Activated CD4-positive, alpha-beta T cell treated with anti-CD3 and anti-CD28 coated beads for 36 hours (primary cell): ENCODE measurements around the gene SYTL1. TPM values are rescaled to one million over a fixed set of nuclear protein-coding genes. Genes with fewer than 3 reads are reported as not detected.

Experiments used
- ATAC-seq: fragments of 200-7000 bp; cut with Tn5 transposase; one replicate; pipeline ENCODE4 v1.10.0; 2021; ENCODE audit warnings: mild to moderate bottlenecking, moderate library complexity
- CTCF ChIA-PET: fragments of 350-600 bp; sonication (Branson Sonifier 250); formaldehyde crosslinking; loops from one replicate; lab custom pipeline; 2021; ENCODE audit warnings: antibody characterized with exemption; lab: Charles Lee
- POLR2A ChIA-PET: fragments of 350-600 bp; sonication (Branson Sonifier 250); formaldehyde crosslinking; loops from one replicate; lab custom pipeline; 2021; ENCODE audit warnings: antibody characterized with exemption, inconsistent platforms; lab: Charles Lee
- DNase-seq: peaks from one replicate; pipeline ENCODE4 v3.0.0-alpha.2; 2020
- H3K27ac Mint-ChIP-seq: one replicate; pipeline ENCODE4 v1.8.0; 2021; ENCODE audit warnings: mixed read lengths
- H3K27me3 Mint-ChIP-seq: one replicate; pipeline ENCODE4 v1.8.0; 2021; ENCODE audit warnings: mixed read lengths
- H3K36me3 Mint-ChIP-seq: one replicate; pipeline ENCODE4 v1.8.0; 2021; ENCODE audit warnings: low read depth, mixed read lengths
- H3K4me1 Mint-ChIP-seq: one replicate; pipeline ENCODE4 v1.8.0; 2021; ENCODE audit warnings: mixed read lengths
- H3K4me3 Mint-ChIP-seq: one replicate; pipeline ENCODE4 v1.8.0; 2021; ENCODE audit warnings: mild to moderate bottlenecking, moderate library complexity, mixed read lengths
- H3K9me3 Mint-ChIP-seq: one replicate; pipeline ENCODE4 v1.8.0; 2021; ENCODE audit warnings: low read depth, mixed read lengths
- intact Hi-C, 2 experiments: fragments of 100-400 bp; cut with DNase I in 1 of 2; cut with micrococcal nuclease in 1 of 2; formaldehyde crosslinking; loops; one replicate each; pipeline versions ENCODE4 v1.14.2 to v1.15.1; 2022 to 2024; cut with DNase I, micrococcal nuclease
- total RNA-seq, 2 experiments: library from RNA; stranded (reverse); gene quantifications; one replicate each; pipeline ENCODE4 v1.2.3, GENCODE V29; 2021

Gene SYTL1
- total RNA-seq, 2 experiments from 2014 or later = 21.4 to 26.1 TPM

DNA sequence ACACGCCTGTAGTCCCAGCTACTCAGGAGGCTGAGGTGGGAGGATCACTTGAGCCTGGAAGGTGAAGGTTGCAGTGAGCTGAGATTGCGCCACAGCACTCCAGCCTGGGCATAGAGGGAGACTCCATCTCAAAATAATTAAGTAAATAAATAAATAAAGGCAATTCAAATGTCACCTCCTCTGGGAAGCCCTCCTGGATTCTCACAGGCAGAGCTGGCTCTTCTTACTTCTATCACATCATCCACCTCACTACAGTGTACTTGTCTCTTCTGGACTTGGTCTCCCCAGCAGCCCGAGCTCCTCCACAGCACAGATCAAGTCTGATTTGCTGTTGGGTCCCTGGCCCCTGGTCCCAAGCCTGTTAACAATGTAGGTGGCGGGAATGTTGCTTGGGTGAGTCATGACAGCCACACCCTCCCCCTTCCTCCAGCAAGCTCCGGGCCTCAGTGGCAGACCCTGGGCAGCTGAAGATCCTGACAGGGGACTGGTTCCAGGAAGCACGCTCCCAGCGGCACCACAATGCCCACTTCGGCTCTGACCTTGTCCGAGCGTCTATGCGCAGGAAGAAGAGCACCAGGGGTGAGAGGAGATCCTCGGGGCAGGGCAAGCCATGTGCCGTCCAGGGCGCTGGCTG is 5.3 kb downstream of the SYTL1 start:
- CTCF ChIA-PET = interaction anchor here (0.6 to 7.6 kb wide), 4 partner anchors 9 to 148 kb away, joined by 3 to 43 read pairs (median 4); no protein-coding TSS in a partner anchor

DNA sequence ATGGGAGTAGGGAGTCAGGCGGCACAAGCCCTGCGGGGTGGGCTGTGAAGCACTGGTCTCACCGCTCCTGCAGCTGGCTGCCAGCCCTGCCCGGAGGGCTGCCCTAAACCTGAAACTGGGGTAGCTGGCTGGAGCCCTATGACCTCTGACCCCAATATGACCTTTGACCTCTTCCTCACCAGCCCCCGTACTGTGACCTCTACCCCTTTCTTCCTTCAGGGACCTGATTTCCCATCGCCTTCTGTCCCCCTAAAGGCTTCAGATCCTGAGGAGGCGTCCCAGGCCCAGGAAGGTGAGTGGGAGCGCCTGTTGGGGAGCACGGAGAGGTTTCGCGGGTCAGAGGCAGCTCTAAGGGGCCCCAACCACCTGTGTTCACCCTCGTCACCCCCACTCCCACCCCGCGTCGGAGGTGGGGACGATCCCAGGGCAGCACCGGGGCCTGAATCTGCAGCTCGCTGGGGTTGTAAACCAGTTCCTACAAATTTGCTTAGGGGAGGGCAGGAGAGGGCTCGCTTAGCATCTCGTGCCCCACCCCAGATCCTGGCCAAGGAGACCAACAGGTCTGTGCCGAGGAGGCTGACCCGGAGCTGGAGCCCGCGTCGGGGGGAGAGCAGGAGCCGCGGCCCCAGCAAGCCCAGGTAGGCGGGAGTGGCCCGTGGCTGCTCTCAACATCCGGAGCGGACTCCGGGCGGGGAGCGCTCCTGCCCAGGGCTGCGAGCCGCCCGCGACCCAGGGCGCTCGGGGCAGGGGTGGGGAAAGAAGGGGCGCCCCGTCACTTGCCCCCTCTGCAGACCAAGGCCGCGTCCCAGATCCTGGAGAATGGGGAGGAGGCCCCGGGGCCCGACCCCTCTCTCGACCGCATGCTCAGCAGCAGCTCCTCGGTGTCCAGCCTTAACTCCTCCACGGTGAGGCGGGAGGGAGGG is 7.3 kb downstream of the SYTL1 start:
- Mint-ChIP-seq H3K9me3 (no peaks in the 10 kb centered on the region), H3K4me3 (peak overlapping the region; percentile 56), H3K36me3 (peaks cover 4% of the 10 kb centered on the region), H3K27me3 (no peaks in the 10 kb centered on the region), H3K4me1 (peaks cover 19% of the 10 kb centered on the region), H3K27ac (peak overlapping the region; percentile 25)
- peak; percentile 65 for DNase-seq
- POLR2A ChIA-PET = interaction anchor here (0.6 kb wide), 1 partner anchor 141 kb away, joined by 4 read pairs; the partner anchor contains the start of gene WASF2
- ATAC-seq = peak; percentile 78
- CTCF ChIA-PET = interaction anchor here (0.6 to 2.6 kb wide), 7 partner anchors 9 to 839 kb away, joined by 3 to 10 read pairs (median 3); no protein-coding TSS in a partner anchor
- intact Hi-C loops = loop anchor here (1.0 kb wide), 1 partner anchor 8 kb away; no protein-coding TSS in a partner anchor

More for the DNA sequence above, 5.3 kb downstream of the SYTL1 start:
- Mint-ChIP-seq H3K9me3 (no peaks in the 10 kb centered on the region), H3K36me3 (peaks cover 4% of the 10 kb centered on the region), H3K4me3 (no peak overlapping the region), H3K27me3 (no peaks in the 10 kb centered on the region), H3K27ac (no peak overlapping the region), H3K4me1 (peaks cover 36% of the 10 kb centered on the region)
- DNase-seq (no peak), ATAC-seq (no peak)
- intact Hi-C loops = no loop called here
- POLR2A ChIA-PET = interaction anchor here (0.5 kb wide), 1 partner anchor 24 kb away, joined by 9 read pairs; no protein-coding TSS in a partner anchor

DNA sequence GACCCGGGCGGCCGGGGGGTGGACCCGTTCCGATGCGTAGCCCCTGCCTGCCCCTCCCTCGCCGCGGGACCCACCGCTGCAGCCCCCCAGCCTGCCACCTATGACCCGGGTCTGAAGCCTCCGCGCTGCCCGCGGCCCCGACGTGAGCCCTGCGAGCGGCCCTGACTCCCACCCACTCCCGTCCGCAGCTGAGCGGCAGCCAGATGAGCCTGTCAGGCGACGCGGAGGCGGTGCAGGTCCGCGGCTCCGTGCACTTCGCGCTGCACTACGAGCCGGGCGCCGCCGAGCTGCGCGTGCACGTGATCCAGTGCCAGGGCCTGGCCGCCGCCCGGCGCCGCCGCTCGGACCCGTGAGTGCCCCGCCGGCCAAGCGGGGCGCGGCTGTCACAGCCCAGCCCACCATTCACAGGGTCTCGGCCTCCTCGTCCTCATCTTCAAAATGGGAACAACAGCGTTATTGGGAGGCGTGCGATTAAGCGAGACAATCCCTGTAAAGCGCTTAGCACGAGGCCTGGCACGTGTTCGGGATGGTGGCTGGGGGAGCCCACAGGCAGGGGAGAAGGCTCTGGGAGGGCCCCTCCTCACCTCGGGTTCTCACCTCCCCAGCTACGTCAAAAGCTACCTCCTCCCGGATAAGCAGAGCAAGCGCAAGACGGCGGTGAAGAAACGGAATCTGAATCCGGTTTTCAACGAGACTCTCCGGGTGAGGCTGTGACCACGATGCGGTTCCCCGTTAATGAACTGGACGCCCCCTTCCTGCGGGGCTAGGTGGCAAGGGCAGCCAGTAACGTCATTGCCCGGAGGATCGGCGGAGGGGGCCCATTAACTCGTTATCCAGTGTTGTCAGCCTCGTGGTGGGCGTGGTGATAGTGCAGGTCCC is 8.2 kb downstream of the SYTL1 start:
- ChIA-PET POLR2A (interaction anchor here (0.5 kb wide), 1 partner anchor 12 kb away, joined by 6 read pairs; no protein-coding TSS in a partner anchor), CTCF (interaction anchor here (0.6 to 2.6 kb wide), 5 partner anchors 8 to 838 kb away, joined by 3 to 10 read pairs (median 3); no protein-coding TSS in a partner anchor)
- intact Hi-C loops = loop anchor here (1.0 kb wide), 1 partner anchor 9 kb away; no protein-coding TSS in a partner anchor
- Mint-ChIP-seq H3K27ac (no peak overlapping the region), H3K27me3 (no peaks in the 10 kb centered on the region), H3K9me3 (no peaks in the 10 kb centered on the region), H3K36me3 (peaks cover 4% of the 10 kb centered on the region), H3K4me1 (peaks cover 15% of the 10 kb centered on the region), H3K4me3 (peak overlapping the region; percentile 8)
- ATAC-seq (peak; percentile 77), DNase-seq (peak; percentile 72)

DNA sequence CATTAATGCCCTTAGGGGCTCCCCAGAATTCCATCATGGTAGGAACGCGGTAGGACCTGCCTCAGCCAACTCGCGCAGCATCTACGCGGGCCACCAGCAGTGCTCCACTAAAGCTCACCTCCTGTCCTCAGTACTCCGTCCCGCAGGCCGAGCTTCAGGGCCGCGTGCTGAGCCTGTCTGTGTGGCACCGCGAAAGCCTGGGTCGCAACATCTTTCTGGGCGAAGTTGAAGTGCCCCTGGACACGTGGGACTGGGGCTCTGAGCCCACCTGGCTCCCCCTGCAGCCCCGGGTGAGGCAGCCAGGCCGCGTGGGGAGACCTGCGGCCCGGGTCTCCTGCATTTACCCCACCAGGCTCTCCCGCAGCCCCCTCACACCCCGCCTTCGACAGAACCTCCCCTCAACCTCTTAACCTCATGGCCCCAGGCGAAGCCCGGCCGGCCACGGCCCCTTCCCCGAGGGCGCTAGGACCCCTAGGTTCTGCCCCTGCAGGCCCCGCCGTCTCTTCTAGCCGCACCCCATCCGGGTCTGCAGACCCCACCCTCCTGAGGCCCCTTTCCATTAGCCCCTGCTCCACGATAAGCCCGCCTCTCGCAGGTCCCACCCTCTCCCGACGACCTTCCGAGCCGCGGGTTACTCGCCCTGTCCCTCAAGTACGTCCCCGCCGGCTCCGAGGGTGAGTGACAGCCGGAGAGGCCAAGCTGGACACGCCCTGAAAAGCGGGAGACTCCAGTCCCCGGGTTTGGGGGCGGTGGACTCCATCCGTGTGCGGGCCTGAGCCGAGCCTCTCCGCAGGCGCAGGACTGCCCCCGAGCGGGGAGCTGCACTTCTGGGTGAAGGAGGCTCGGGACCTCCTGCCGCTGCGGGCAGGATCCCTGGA is 9.1 kb downstream of the SYTL1 start:
- POLR2A ChIA-PET = no interaction called here
- intact Hi-C loops = no loop called here

DNA sequence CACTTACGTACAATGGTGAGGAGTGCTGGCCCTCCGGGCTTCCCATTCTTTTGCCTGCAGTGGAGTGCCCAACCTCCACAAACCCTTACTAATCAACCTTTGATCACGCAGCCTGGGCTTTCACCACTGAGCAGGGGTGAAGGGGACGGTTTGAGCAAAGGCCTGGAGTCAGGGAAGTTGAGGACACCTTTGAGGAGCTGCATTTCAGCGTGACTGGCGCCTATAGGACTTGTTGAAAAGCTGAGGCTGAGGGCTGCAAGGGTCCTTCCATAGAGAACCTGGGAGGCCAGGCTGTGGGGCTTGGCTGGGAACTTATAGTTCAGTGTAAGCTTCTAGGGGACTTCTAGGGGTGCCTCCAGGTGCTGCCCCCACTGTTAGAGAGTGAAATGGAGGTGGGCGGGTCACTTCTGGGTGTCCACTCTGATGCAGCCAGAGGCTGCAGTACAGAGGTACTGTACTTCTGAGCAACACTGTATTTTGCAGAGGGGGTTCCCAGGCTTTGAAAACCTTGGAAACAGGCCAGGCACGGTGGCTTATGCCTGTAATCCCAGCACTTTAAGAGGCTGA is 9.8 kb downstream of the SYTL1 start:
- Mint-ChIP-seq H3K27ac (no peak overlapping the region), H3K4me3 (no peak overlapping the region), H3K36me3 (peaks cover 2% of the 10 kb centered on the region), H3K4me1 (peaks cover 23% of the 10 kb centered on the region), H3K27me3 (no peaks in the 10 kb centered on the region), H3K9me3 (no peaks in the 10 kb centered on the region)
- DNase-seq (no peak), ATAC-seq (no peak)
- CTCF ChIA-PET = interaction anchor here (0.6 to 3.4 kb wide), 6 partner anchors 14 to 439 kb away, joined by 3 to 20 read pairs (median 3); partner anchors contain the start of gene WASF2
- intact Hi-C loops = no loop called here
- POLR2A ChIA-PET = no interaction called here

More for the DNA sequence above, 9.1 kb downstream of the SYTL1 start:
- peaks cover 21% of the 10 kb centered on the region for H3K4me1 Mint-ChIP-seq
- no peaks in the 10 kb centered on the region for H3K27me3 Mint-ChIP-seq
- H3K9me3 Mint-ChIP-seq = no peaks in the 10 kb centered on the region
- no peak overlapping the region for H3K27ac Mint-ChIP-seq
- H3K36me3 Mint-ChIP-seq = peaks cover 6% of the 10 kb centered on the region
- peak overlapping the region; percentile 8 for H3K4me3 Mint-ChIP-seq
- ATAC-seq (no peak), DNase-seq (no peak)
- CTCF ChIA-PET = interaction anchor here (0.6 to 0.7 kb wide), 2 partner anchors 15 to 440 kb away, joined by 3 read pairs; no protein-coding TSS in a partner anchor

DNA sequence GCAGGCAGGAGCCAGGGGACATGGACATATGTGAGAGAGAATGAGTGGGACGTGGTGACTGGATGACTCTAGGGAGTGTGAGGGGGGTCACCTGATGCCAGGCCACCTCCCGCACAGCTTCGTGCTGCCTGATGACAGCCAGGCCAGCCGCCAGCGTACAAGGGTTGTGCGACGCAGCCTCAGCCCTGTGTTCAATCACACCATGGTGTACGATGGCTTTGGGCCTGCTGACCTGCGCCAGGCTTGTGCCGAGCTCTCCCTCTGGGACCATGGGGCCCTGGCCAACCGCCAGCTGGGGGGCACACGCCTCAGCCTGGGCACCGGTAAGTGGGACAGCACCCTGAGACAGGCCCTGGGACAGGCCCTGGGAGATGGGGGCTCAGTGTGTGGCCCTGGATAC is 11.3 kb downstream of the SYTL1 start:
- ChIA-PET CTCF (interaction anchor here (0.7 to 3.4 kb wide), 4 partner anchors 8 to 94 kb away, joined by 4 to 20 read pairs (median 6); no protein-coding TSS in a partner anchor), POLR2A (no interaction called here)
- no peak overlapping the region for H3K27ac Mint-ChIP-seq
- H3K36me3 Mint-ChIP-seq = peaks cover 2% of the 10 kb centered on the region
- no peak for ATAC-seq
- H3K4me3 Mint-ChIP-seq = no peak overlapping the region
- no peak for DNase-seq
- intact Hi-C loops = no loop called here
- H3K27me3 Mint-ChIP-seq = no peaks in the 10 kb centered on the region
- no peaks in the 10 kb centered on the region for H3K9me3 Mint-ChIP-seq
- peaks cover 30% of the 10 kb centered on the region for H3K4me1 Mint-ChIP-seq

DNA sequence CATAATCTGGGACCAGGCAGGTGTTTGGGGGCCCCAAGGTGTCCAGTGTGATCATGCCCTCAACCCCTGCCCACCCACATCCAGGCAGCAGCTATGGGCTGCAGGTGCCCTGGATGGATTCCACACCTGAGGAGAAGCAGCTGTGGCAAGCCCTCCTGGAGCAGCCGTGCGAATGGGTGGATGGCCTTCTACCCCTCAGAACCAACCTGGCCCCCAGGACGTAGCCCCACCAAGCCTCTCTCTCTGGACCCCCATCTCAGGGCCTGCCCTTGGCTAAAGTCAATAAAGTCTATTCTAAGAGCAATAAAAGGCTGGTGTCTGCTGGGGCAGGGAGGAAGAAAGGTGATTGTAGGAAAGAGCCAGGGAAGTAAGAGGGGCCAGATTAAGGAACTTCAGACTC is 11.8 kb downstream of the SYTL1 start:
- H3K36me3 Mint-ChIP-seq = peaks cover 2% of the 10 kb centered on the region
- ChIA-PET CTCF (interaction anchor here (0.6 to 3.4 kb wide), 8 partner anchors 9 to 309 kb away, joined by 3 to 20 read pairs (median 4); partner anchors contain the start of gene SYTL1), POLR2A (no interaction called here)
- DNase-seq (no peak), ATAC-seq (no peak)
- no peaks in the 10 kb centered on the region for H3K9me3 Mint-ChIP-seq
- no peaks in the 10 kb centered on the region for H3K27me3 Mint-ChIP-seq
- no peak overlapping the region for H3K4me3 Mint-ChIP-seq
- H3K27ac Mint-ChIP-seq = no peak overlapping the region
- intact Hi-C loops = no loop called here
- peaks cover 30% of the 10 kb centered on the region for H3K4me1 Mint-ChIP-seq

DNA sequence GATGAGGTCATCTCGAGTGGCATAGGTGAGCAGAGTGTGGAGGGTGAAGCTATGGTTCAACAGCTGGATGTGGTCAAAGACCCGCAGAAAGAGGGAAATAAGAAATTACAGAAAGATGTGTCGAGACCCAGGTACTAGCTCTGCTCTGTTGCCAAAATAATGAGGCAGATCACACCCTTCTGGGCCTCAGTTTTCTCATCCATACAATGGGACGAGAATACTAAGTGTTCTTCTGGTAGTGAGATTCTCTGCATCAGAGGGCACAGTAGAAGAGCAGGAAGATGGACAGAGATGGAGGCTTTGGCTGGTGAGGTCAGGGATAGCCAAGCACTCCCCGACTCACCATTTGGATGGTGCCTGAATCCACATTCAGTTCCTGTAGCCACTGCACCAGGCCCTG is 13.9 kb downstream of the SYTL1 start:
- intact Hi-C loops = no loop called here
- peak overlapping the region; percentile 64 for H3K4me3 Mint-ChIP-seq

DNA sequence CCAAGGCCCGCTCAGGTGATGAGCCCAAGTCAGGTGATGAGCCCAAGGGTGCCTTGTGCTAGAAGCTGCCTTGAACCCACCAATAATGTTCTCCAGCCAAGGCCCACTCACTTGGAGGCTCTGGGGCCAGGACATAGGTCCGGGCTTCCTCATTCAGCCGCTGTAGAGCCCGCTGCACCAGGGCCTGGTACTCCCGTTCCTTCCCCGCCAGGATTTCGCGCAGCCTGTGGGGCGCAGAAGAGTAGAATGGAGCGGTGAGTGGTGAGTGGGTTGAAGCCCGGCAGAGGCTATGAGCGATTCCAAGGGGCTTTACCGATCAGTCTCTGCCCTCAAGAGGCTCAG is 14.4 kb downstream of the SYTL1 start:
- CTCF ChIA-PET = interaction anchor here (0.6 to 3.8 kb wide), 10 partner anchors 9 to 218 kb away, joined by 3 to 28 read pairs (median 4); partner anchors contain the start of genes MAP3K6 and SYTL1

More for the DNA sequence above, 13.9 kb downstream of the SYTL1 start:
- Mint-ChIP-seq H3K9me3 (no peaks in the 10 kb centered on the region), H3K4me1 (peaks cover 40% of the 10 kb centered on the region), H3K36me3 (peaks cover 2% of the 10 kb centered on the region), H3K27ac (no peak overlapping the region), H3K27me3 (no peaks in the 10 kb centered on the region)
- ATAC-seq (no peak), DNase-seq (no peak)
- ChIA-PET CTCF (interaction anchor here (0.6 to 3.8 kb wide), 9 partner anchors 9 to 201 kb away, joined by 3 to 28 read pairs (median 4); partner anchors contain the start of genes MAP3K6 and SYTL1), POLR2A (interaction anchor here (1.0 kb wide), 1 partner anchor 201 kb away, joined by 3 read pairs; the partner anchor contains the start of gene SLC9A1)

More for the DNA sequence above, 14.4 kb downstream of the SYTL1 start:
- Mint-ChIP-seq H3K27ac (no peak overlapping the region), H3K27me3 (no peaks in the 10 kb centered on the region), H3K36me3 (peaks cover 2% of the 10 kb centered on the region), H3K4me3 (peak overlapping the region; percentile 64), H3K4me1 (peaks cover 40% of the 10 kb centered on the region), H3K9me3 (no peaks in the 10 kb centered on the region)
- POLR2A ChIA-PET = interaction anchor here (1.0 kb wide), 1 partner anchor 201 kb away, joined by 3 read pairs; the partner anchor contains the start of gene SLC9A1
- no peak for ATAC-seq
- DNase-seq = no peak
- intact Hi-C loops = no loop called here
